GM18870 (cell line): ENCODE data around the gene RYR1.
"Not testable (repeated sequence)": the region's sequence is repeated elsewhere in the genome, so short reads cannot be mapped to it uniquely, and the experiment has no call there.

Experiments used
- ATAC-seq: cut with Tn5 transposase; IDR thresholded peaks from one replicate; pipeline ENCODE4 v1.9.1; 2021; ENCODE audit warnings: moderate library complexity; ENCODE audit not compliant: unreplicated experiment

RYR1 gene

DNA sequence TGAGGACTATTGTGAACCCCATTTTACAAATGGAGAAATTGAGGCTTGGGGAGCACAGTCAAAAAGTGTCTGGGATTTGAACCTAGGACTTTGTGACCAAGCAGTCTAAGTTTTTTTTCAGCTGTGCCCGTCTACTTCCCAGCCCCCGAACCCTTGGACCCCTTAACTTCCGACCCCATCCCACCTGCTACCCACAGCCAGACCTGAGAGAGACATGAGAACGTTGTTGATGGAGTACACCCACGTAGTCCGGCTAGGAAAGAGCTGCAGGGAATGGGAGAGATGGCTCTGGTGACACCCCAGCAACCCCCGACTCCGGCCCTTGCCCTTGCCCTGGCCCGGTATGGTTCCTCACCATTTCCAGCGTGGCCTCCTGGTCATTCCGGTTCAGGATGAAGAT lies 166.2 kb downstream of the RYR1 start:
- no peak for ATAC-seq

DNA sequence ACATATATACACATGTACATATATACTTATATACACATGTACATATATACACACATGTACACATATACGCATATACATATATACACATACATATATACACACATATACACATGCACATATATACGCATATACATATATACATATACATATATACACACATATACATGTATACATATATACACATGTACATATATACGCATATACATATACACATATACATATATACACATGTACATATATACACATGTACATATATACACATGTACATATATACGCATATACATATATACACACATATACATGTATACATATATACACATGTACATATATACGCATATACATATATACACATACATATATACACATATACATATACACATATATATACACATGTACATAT lies 169.4 kb downstream of the RYR1 start:
- ATAC-seq = not testable (repeated sequence)

DNA sequence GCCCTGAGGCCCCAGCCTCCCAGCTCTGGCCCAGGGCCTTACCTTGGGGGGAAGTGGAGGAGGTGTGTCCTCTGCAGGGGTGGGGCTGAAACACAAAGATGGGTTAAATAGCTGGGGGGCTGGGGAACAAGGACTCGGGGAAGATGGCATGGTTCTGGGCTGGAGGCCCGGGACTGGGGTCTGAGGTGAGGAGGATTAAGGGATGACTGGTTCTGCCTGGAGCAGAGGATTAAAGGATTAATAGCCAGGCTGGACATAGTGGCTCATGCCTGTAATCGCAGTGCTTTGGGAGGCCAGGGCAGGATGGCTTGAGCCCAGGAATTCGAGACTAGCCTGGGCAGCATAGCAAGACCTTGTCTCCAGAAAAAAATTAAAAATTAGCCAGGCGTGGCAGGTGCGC lies 172.6 kb downstream of the RYR1 start:
- no peak for ATAC-seq

DNA sequence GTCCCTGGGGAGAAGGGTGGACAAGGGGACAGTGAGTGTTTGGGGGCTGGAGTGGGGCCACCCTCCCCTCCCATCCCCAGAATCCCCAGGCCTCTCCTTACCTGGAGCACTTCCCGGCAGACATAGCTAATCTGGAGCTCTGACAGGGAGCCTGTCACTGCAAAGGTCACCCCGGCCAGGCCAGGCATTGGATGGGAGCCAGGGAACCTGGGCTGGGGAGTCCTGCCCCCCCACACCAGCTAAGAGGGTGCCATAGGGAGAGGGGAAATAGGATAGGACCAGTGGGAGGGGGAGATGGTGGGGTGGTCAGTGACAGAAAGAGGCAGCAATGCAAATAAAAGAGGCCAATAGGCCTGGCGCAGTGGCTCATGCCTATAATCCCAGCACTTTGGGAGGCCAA lies 180.8 kb downstream of the RYR1 start:
- no peak for ATAC-seq

DNA sequence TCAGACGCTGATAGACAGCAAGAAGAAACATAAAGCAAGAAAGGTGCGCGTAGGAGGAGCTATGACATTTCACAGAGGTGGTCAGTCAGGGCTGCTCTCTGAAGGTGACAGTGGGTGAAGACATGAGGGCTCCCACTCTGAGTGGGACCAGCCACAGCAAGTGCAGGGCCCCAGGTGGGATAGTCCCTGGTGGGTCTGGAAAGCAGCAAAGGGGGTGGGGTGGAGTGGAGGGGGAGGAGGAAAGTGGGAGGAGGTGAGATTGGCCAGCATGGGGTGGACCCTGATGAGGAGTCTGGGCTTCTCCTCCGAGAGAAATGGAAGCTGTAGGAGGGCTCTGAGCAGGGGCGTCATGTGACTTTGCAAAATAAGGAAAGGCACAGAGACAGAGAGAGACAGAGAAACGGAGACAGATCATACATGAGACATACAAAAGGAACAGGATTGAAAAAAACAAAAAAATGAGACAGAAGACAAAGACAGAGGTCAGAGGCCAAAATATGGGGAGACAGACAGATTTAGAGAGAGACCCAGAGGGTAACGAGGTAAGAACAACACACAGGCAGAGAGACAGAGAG lies 181.6 kb downstream of the RYR1 start:
- no peak for ATAC-seq

DNA sequence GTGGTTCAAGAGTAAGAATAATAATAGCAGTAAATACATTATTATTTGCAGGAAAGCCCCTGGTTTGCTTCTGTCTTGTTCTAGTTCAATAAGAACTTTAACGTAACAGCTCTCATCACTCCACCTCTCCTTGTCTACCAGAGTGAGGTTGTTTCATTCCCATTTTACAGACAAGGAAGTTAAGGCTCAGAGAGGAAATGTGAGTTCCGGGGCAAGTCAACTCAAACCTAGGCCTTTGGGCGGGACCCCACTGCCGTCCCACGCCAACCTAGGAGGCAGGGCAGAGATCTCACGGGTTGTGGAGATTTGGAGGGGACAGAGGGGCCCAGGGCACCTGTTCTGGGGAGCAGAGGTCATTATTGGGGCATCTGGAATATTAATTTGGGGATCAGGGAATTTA lies 182.8 kb downstream of the RYR1 start:
- ATAC-seq = no peak

DNA sequence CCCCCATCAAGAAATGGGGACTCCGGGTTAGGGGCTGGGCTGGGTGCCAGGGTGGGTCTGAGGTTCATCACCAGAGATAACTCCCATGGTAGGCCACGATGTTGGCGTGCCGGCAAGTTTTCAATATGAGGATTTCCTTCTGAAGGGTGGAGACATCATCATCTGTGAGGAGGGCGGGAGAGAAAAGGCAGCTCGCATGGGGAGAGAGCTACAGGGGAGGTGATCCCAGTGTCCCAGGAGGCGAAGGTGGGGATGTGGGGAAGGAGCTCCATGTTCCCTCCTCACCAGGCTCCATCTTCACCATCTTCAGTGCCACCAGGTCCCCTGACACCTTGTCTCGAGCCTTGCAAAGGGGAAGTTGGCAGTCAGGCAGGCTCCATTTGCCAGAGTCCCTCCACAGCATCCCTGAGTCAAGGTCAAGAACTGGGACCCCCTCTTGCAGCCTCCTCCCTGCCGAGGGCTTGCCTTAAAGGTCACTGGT lies 183.8 kb downstream of the RYR1 start:
- ATAC-seq = no peak

DNA sequence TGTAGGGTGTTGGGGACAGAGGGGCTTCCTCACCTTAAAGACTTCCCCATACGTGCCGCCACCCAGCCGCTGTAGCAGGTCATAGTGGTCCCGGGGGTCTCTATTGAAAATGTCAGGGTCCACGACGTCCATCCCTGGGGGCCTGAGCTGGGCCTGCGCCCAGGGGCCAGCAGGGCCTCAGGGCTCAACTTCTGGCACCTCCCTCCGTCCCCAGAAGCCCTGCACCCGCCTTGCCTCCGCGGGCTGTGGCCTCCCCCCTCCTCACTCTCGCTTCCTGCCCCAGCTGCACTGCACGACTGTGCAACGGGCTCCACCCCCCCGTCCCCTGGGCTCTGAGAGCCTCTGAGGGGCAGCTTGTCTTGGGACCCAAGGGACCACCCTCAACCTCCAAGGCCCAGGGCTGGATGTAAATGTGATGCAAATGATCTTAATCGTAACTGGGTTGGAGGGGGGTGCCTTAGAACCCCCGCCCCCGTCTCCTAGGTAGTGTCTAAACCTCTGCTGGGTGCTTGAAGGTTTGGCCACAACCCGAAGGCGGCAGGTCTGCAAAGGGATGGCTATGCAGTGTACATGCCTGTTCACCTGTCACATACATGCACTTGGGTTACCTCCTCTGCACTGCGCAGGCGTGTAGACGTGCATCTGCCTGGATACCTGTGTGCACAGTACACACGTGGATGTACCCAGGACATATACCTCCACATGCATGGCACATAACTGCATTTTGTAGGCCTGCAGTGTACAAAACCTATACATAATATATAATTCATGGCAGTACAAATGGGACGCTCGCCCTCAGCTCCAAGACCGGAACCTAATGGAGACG lies 184.5 kb downstream of the RYR1 start, which contains the start of gene MAP4K1:
Gene MAP4K1 (minus strand): TSS at position 190 of the 826 bp plus-strand sequence. CDS start 58 bp downstream, at position 132.
- peak; percentile 34 for ATAC-seq

DNA sequence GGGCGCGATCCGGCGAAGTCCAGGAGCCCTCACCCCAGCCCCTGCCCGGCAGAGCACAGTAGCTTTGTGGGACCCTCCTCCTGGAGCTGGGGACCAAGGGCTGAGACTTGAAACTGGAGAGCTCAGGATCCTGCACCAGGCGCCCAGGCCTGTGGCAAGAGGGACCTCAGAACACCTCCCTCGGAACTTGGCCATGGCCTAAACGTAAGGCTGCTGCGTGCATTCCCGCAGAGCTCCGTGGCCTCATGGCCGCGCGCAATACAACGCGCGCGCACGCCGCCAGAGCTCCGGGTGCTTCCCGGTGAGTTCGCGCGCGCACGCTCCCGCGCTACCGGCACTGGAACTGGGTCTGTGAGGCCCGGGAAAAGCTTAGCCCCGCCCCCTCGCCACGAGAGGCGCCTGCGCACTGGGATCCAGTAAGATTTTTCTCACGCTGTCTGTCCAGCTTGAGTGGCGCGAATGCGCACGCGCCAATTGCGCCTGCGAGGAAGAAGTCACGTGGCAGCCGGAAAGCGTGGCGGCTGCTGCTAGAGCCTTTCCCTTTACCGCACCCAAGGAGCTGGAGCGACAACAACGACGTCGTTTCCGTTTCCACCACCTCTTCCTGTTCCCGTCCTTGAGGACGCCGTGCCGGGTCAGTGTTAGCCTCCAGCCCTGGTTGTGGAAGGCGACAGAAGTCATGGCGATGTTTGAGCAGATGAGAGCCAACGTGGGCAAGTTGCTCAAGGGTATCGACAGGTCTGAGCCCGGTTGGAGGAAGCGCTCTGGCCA lies 185.3 kb downstream of the RYR1 start, which contains the start of gene EIF3K:
Gene EIF3K (plus strand): TSS at position 599 of the 771 bp plus-strand sequence. CDS start 81 bp downstream, at position 680.
- ATAC-seq = peak; percentile 68

DNA sequence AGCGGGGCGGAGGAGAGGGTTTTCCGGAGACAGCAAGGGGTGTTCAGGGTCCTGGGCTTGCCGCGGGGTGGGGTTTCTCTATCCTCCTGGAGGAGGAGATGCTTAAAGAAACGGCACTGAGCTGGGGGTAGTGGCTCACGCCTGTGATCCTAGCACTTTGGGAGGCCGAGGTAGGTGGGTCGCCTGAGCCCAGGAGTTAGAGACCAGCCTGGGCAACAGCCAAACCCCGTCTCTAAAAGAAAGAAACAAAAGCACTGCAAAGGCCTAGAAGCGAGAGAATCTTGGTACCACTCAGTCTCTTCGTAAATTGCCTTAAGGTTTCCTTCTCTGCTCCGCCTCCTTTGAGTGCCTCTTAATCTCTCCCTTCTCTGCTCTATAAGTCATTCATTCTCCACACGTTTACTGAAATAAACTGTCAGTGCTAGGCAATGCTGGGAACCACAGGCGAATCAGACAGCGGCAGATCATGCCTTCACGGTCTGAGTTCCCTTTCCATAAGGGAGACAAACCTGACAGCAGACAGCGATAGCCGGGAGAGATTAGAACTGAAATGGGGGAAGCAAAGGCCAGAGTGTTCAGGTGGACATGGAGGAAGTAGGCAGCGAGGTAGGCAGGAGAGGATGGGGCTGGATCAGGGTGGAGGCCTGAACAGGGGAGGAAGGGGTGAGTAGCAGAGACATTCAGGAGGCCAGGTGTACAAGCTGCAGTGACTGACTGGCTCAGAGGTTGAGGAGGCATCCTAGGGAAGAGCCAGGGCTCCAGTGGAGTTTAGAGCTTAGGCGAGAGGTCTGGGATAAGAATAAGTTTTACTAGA lies 186.1 kb downstream of the RYR1 start:
- no peak for ATAC-seq

DNA sequence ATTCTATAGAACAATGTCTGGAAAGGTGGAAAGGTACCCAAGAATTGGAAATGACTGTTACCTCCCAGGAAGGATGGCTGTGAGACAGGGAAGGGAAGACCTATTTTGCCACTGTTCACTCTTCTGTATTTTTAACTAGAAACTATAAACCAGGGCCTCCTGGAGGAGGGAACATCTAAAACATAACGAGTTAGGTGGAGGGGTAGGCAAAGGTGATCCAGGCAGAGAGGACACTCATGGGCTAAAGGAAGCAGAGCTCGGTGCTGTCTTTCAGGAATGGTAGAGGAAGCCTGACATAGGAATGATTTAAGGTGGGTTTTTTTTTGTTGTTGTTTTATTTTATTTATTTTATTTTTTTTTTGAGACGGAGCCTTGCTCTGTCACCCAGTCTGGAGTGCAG lies 191.3 kb downstream of the RYR1 start:
- ATAC-seq = no peak

DNA sequence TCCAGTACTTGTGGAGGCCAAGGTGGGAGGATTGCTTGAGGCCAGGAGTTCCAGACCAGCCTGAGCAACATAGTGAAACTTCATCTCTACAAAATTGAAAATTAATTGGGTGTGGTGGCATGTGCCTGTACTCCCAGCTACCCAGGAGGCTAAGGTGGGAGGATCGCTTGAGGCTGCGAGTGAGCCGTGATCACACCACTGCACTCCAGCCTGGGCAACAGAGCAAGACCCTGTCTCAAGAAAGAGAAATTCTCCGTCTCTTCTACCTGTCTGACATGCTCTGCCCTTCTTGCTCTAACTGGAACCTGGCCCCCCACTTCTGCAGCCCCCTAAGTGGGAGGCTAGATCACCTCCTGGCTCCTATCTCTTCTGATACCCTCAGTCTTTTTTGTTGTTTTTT lies 192.9 kb downstream of the RYR1 start:
- no peak for ATAC-seq

DNA sequence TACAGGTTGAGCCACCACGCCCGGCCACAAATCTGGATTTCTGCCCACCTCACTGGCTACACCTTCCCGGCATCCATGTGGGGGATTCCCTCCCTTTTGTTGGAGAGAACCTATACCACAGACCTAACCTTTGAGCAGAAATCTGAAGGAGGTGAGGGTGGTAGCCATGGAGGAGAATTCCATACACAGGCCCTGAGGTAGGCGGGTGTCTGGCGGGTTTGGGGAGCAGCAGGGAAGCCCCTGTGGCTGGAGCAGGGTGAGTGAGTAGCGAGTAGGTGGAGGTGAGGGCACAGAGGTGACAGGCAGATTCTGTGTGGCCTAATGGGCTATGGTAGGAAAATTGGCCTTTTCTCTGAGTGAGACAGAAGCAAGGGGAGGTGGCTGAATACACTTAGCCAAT lies 196.1 kb downstream of the RYR1 start:
- no peak for ATAC-seq

DNA sequence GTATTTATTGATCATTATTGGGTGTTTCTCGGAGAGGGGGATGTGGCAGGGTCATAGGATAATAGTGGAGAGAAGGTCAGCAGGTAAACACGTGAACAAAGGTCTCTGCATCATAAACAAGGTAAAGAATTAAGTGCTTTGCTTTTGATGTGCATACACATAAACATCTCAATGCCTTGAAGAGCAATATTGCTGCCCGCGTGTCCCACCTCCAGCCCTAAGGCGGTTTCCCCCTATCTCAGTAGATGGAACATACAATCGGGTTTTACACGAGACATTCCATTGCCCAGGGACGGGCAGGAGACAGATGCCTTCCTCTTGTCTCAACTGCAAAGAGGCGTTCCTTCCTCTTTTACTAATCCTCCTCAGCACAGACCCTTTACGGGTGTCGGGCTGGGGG lies 197.8 kb downstream of the RYR1 start:
- ATAC-seq = not testable (repeated sequence)

DNA sequence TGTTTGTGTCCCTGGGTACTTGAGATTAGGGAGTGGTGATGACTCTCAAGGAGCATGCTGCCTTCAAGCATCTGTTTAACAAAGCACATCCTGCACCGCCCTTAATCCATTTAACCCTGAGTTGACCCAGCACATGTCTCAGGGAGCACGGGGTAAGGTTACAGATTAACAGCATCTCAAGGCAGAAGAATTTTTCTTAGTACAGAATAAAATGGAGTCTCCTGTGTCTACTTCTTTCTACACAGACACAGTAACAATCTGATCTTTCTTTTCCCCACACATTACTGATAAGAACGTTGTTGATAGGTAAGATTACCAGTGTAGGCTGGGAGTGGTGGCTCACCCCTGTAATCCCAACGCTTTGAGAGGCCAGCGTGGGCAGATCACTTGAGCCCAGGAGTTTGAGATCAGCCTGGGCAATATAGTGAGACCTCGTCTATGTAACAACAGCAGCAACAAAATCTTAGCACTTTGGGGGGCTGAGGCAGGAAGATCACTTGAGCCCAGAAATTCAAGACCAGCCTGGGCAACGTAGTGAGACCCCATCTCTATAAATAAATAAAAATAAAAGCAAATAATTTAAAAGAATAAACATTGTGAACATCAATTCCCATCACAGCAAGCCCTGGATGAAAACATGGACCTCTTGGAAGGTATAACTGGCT lies 198.5 kb downstream of the RYR1 start:
- not testable (repeated sequence) for ATAC-seq

DNA sequence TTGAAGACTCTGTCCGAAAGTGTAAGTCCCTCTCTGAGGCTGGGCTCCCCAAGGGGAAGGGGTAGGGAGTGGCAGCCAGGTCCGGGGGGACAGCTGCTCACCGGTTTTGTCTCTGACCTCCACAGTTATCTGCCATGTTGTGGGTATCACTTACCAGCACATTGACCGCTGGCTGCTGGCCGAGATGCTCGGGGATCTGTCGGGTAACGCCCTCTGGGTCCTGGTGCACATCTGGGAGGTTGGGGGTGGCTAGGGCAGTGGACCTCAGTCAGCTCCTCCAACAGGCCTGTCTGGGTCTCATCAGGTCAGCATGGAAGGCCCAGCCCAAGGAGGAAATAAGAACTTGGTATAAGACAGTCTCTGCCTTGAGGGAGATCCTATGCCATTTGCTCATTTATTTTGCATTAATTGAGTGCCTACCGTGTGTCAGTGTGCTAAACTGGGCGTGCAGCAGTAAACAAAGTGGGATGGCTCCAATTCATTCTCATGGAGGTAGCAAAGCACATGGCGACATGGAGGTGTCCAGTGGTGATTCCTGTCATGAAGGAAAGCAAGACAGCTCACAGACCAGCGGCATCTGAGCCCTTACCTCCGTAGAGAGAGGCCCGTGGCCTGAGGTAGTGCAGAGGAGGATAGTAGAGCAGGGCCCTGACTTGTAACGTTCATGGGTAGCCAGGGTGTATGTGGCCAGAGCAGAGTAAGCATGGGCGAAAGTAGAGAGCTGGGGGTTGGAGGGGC lies 199.2 kb downstream of the RYR1 start:
- no peak for ATAC-seq

DNA sequence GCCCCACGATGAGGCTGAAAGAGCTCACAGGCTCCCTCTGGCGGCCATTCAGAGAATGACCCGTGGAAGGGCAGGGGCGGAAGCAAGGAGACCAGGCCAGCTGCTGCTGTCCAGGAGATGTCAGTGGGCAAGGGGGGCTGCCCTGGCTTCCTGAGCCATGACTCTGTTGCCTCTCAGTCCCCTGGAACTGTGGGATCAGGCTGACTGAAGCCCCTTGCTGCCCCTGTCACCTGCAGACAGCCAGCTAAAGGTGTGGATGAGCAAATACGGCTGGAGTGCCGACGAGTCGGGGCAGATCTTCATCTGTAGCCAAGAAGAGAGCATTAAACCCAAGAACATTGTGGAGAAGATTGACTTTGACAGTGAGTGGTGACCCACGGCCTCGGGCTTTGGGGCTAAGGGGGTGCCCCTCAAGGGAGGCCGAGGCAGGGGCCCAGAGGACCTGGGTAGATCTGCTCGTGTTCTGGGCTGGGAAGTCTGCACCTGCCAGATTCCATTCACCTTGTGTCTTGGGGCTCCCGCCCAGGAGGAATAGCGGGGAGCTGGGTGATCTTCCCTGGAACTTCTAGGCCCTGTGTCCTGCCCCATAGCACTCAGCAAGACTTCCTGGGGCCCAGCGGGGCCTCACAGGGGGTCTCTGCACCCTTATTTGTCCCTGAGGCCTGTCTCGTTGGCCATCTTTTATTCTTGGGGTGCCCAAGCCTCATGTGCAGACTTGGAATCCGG lies 201.4 kb downstream of the RYR1 start:
- ATAC-seq = no peak

DNA sequence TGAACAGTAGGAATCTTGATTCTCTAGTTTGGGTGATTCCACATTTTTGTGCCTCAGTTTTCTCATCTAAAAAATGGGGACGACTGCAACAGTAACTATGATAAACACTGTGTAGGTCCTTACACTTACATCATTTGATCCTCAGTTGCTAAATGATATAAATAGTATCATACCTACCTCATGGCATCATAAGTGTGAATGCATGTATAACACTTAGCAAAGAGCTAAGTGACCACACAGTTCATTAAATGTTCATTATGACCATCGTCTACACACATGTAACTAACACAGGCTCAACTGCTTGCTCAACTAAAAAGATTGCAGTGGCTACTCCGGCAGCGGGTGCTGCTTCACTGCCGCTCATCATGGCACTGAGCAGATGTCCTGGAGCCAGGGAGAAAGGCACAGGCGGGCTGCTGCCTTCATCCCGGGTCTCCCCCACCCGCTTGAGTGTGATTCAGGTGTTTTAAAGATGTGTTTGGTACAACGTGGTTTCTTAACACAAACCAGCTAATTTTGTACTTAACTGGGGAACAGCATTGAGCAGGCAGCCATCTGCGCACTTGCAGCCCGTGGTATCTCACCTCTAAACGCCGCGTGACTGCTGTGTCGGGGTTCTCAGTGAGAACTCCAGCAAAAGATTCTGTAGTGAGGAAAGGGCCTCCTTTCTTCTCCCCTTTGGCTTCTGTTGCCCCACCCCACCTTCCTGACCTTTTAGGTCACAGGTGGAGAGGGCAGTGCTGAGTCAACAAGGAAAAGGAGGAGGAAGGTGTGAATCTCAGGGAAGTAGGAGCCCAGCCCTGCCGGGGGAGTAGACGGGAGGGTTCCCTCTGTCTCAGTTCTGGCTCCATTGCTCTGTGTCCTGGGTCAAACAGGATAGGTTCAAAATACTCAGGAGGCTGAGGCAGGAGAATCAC lies 202.2 kb downstream of the RYR1 start:
- no peak for ATAC-seq
